GM18511 (cell line): ENCODE results near the gene SV2B.

Experiments used
- ATAC-seq: cut with Tn5 transposase; IDR thresholded peaks from one replicate; pipeline ENCODE4 v1.9.1; 2021; ENCODE audit warnings: mild to moderate bottlenecking, moderate library complexity; ENCODE audit not compliant: unreplicated experiment

Gene SV2B

GRCh38 chr15:91136386-91136923 is 36.4 kb downstream of the SV2B start:
- no peak for ATAC-seq

GRCh38 chr15:91140601-91141000 is 40.5 kb downstream of the SV2B start:
- no peak for ATAC-seq

GRCh38 chr15:91141097-91141496 is 41.0 kb downstream of the SV2B start:
- ATAC-seq = no peak

- no peak for ATAC-seq
These were observed 42.2 kb downstream of the SV2B start for GRCh38 chr15:91142106-91142744.

GRCh38 chr15:91142946-91143345 is 42.9 kb downstream of the SV2B start:
- ATAC-seq = no peak

- no peak for ATAC-seq
These were observed 46.7 kb downstream of the SV2B start for GRCh38 chr15:91146728-91147127.

- no peak for ATAC-seq
These were observed 48.2 kb downstream of the SV2B start for GRCh38 chr15:91148243-91148642.

GRCh38 chr15:91150502-91151160 is 50.6 kb downstream of the SV2B start:
- ATAC-seq = no peak

GRCh38 chr15:91151781-91152563 is 51.9 kb downstream of the SV2B start:
- no peak for ATAC-seq

- no peak for ATAC-seq
These were observed 53.0 kb downstream of the SV2B start for GRCh38 chr15:91152896-91153581.

- ATAC-seq = no peak
These were observed 53.9 kb downstream of the SV2B start for GRCh38 chr15:91153954-91154353.

- no peak for ATAC-seq
These were observed 56.2 kb downstream of the SV2B start for GRCh38 chr15:91156175-91156726.

GRCh38 chr15:91158415-91159394 is 58.6 kb downstream of the SV2B start:
- ATAC-seq = no peak

GRCh38 chr15:91165850-91166249 is 65.8 kb downstream of the SV2B start:
- ATAC-seq = no peak

- no peak for ATAC-seq
These were observed 68.4 kb downstream of the SV2B start for GRCh38 chr15:91168457-91168856.

GRCh38 chr15:91171334-91171733 is 71.3 kb downstream of the SV2B start:
- ATAC-seq = no peak

GRCh38 chr15:91182101-91182500 is 82.0 kb downstream of the SV2B start:
- no peak for ATAC-seq

GRCh38 chr15:91183596-91183995 is 83.5 kb downstream of the SV2B start:
- ATAC-seq = no peak

- no peak for ATAC-seq
These were observed 84.4 kb downstream of the SV2B start for GRCh38 chr15:91184441-91184840.
